B cell (primary cell): ENCODE measurements around the gene GCNT3. TPM values are rescaled to one million over a fixed set of nuclear protein-coding genes. Genes with fewer than 3 reads are reported as not detected.

Experiments
- ATAC-seq: fragments of 200-7000 bp; cut with Tn5 transposase; one replicate; pipeline ENCODE4 v1.10.0; 2021; ENCODE audit warnings: low read depth, mild to moderate bottlenecking, moderate number of reproducible peaks, moderate library complexity
- CTCF ChIA-PET: fragments of 350-600 bp; sonication (Branson Sonifier 250); formaldehyde crosslinking; loops from one replicate; lab custom pipeline; 2021; ENCODE audit warnings: antibody characterized with exemption, inconsistent platforms; lab: Charles Lee
- POLR2A ChIA-PET: fragments of 350-600 bp; sonication (Branson Sonifier 250); formaldehyde crosslinking; loops from one replicate; lab custom pipeline; 2021; ENCODE audit warnings: antibody characterized with exemption; lab: Charles Lee
- DNase-seq: peaks from one replicate; pipeline ENCODE4 v3.0.0; 2013
- H2AFZ ChIP-seq: 2 replicates; pipeline ENCODE4 v1.6.1; 2012; ENCODE audit warnings: mild to moderate bottlenecking, low read depth, low read length; ENCODE audit not compliant: insufficient read depth, poor library complexity, severe bottlenecking
- H3K27ac ChIP-seq, 2 donors: 1 replicate in 1 of 2; 2 replicates in 1 of 2; pipeline ENCODE4 v1.5.1; 2012 to 2013; ENCODE audit warnings: low read length in 2 of 2, mild to moderate bottlenecking in 2 of 2, moderate library complexity in 1 of 2
- H3K27me3 ChIP-seq, 4 experiments: fragments of 200-600 bp in 1 of 4; sonication (generic) in 1 of 4; replicated peaks in 1 of 4; 1 replicate in 2 of 4; 2 replicates in 2 of 4; pipeline versions ENCODE4 v1.6.1 to v1.7.0; 2013 to 2016; ENCODE audit warnings: low read length in 3 of 4, mild to moderate bottlenecking in 2 of 4, mixed read lengths in 1 of 4, moderate library complexity in 1 of 4; ENCODE audit not compliant: insufficient read depth in 4 of 4, control insufficient read depth in 3 of 4; ENCODE audit errors: control extremely low read depth in 1 of 4
- H3K36me3 ChIP-seq, 2 experiments: replicated peaks in 1 of 2; 1 replicate in 1 of 2; 2 replicates in 1 of 2; pipeline versions ENCODE4 v1.6.1 to v1.7.1; 2013; ENCODE audit warnings: low read length in 1 of 2; ENCODE audit not compliant: insufficient read depth in 2 of 2, control insufficient read depth in 1 of 2; ENCODE audit errors: control extremely low read depth in 1 of 2, extremely low read depth in 1 of 2
- H3K4me1 ChIP-seq, 2 donors: fragments of 200-600 bp in 1 of 2; sonication (generic) in 1 of 2; 1 replicate in 1 of 2; 2 replicates in 1 of 2; pipeline versions ENCODE4 v1.5.1 to v1.6.1; 2013 to 2017; ENCODE audit warnings: low read length in 2 of 2; ENCODE audit not compliant: control insufficient read depth in 2 of 2, insufficient read depth in 2 of 2
- H3K4me2 ChIP-seq: replicated peaks from 2 replicates; pipeline ENCODE3; 2012; ENCODE audit warnings: mild to moderate bottlenecking, low read depth, low read length; ENCODE audit not compliant: poor library complexity, severe bottlenecking
- H3K4me3 ChIP-seq, 5 experiments: fragments of 200-600 bp in 1 of 5; sonication (generic) in 1 of 5; 1 replicate in 3 of 5; 2 replicates in 2 of 5; pipeline versions ENCODE4 v1.5.1 to v1.7.0; 2011 to 2016; ENCODE audit warnings: low read length in 4 of 5, mild to moderate bottlenecking in 4 of 5, low read depth in 2 of 5, control low read depth in 1 of 5, moderate library complexity in 1 of 5; ENCODE audit not compliant: insufficient read depth in 1 of 5; ENCODE audit errors: control extremely low read depth in 1 of 5, extremely low read depth in 1 of 5
- H3K79me2 ChIP-seq: fragments of 200-600 bp; sonication (generic); one replicate; pipeline ENCODE4 v1.6.0; 2016; ENCODE audit warnings: low read length; ENCODE audit not compliant: control insufficient read depth, insufficient read depth
- H3K9ac ChIP-seq: fragments of 200-600 bp; sonication (generic); 2 replicates; pipeline ENCODE4 v1.6.1; 2017; ENCODE audit warnings: mild to moderate bottlenecking, low read length, moderate library complexity
- H3K9me3 ChIP-seq, 3 donors: one replicate each; pipeline versions ENCODE4 v1.6.1 to v1.7.1; 2013; ENCODE audit warnings: low read length in 2 of 3; ENCODE audit not compliant: control insufficient read depth in 2 of 3, insufficient read depth in 1 of 3; ENCODE audit errors: control extremely low read depth in 1 of 3
- H4K20me1 ChIP-seq: 2 replicates; pipeline ENCODE4 v1.6.0; 2012; ENCODE audit warnings: mild to moderate bottlenecking, low read length; ENCODE audit not compliant: insufficient read depth, control insufficient read depth, poor library complexity, severe bottlenecking
- H3K27ac Mint-ChIP-seq: one replicate; pipeline ENCODE4 v1.8.0; 2021; ENCODE audit warnings: mixed read lengths
- H3K27me3 Mint-ChIP-seq: one replicate; pipeline ENCODE4 v1.8.0; 2021; ENCODE audit warnings: mixed read lengths
- H3K4me1 Mint-ChIP-seq: one replicate; pipeline ENCODE4 v1.8.0; 2021; ENCODE audit warnings: mixed read lengths
- H3K4me3 Mint-ChIP-seq: one replicate; pipeline ENCODE4 v1.8.0; 2021; ENCODE audit warnings: mixed read lengths
- H3K9me3 Mint-ChIP-seq: one replicate; pipeline ENCODE4 v1.8.0; 2022; ENCODE audit warnings: mixed read lengths; ENCODE audit not compliant: insufficient read depth
- EZH2 ChIP-seq: IDR thresholded peaks from 2 replicates; pipeline ENCODE4 v1.6.1; 2012; ENCODE audit warnings: borderline replicate concordance, low read depth, mild to moderate bottlenecking, moderate library complexity, low read length; ENCODE audit not compliant: insufficient read depth, poor library complexity, severe bottlenecking
- WGBS: methylation state at CpG from one replicate; pipeline ENCODE4 v1.1.5; 2013; ENCODE audit warnings: missing lambda C conversion rate; ENCODE audit not compliant: insufficient coverage; 5-methylcytosine and 5-hydroxymethylcytosine counted together
- intact Hi-C: fragments of 100-400 bp; cut with micrococcal nuclease; formaldehyde crosslinking; loops from one replicate; pipeline ENCODE4 v1.10.0; 2022
- polyA plus RNA-seq: library from polyadenylated mRNA; depleted of rRNA; stranded (reverse); fragments of >200 nt; gene quantifications from 2 replicates; pipeline ENCODE4 v1.2.3, GENCODE V29; 2012
- total RNA-seq, 2 donors: library from RNA; stranded (reverse); fragments of 120-200 nt in 1 of 2; gene quantifications; 1 replicate in 1 of 2; 2 replicates in 1 of 2; pipeline versions ENCODE4 v1.2.3 to v1.2.4, GENCODE V29; 2013 to 2022
- TF ChIP-seq, protein P1 (sequence below): fragments of 200-600 bp; IDR thresholded peaks from one replicate; pipeline ENCODE4 v1.8.0; 2022; ENCODE audit warnings: antibody characterized with exemption, mild to moderate bottlenecking

The GCNT3 gene
- total and polyA plus RNA-seq, 2 donors (not counting 1 experiment from before 2014, with no cell fraction given), result not detected

DNA sequence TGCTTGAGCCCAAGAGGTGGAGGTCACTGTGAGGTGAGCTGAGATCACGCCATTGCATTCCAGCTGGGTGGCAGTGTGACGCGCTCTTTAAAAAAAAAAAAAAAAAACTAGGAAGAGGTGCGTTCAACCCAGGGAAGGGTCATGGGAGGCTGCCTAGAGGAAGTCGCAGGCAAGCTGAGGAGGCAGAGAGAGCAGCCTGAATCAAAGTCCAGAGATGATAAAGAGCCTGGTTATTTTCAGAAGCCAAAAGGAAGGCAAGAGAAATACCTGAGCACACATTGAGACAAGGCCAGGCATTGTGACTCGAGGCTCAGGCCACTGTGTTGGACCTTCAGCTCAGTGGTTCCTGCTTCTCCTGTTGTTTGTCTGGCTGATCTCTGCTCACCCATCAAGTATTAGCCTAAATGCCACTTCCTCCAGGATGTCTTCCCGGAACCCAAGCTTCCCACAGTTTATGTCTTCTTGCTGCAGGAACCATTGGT lies 16.1 kb upstream of the GCNT3 start:
- Histone ChIP-seq H3K27ac (no peak overlapping the region), H4K20me1 (no peaks in the 10 kb centered on the region), H3K27me3 (no peaks in the 10 kb centered on the region), H3K9ac (no peak overlapping the region), H3K79me2 (no peaks in the 10 kb centered on the region), H3K9me3 (no peaks in the 10 kb centered on the region), H3K4me2 (no peak overlapping the region), H3K4me3 (no peak overlapping the region), H3K4me1 (no peaks in the 10 kb centered on the region), H2AFZ (no peak overlapping the region), H3K36me3 (no peaks in the 10 kb centered on the region)
- TF ChIP-seq, protein P1, sequence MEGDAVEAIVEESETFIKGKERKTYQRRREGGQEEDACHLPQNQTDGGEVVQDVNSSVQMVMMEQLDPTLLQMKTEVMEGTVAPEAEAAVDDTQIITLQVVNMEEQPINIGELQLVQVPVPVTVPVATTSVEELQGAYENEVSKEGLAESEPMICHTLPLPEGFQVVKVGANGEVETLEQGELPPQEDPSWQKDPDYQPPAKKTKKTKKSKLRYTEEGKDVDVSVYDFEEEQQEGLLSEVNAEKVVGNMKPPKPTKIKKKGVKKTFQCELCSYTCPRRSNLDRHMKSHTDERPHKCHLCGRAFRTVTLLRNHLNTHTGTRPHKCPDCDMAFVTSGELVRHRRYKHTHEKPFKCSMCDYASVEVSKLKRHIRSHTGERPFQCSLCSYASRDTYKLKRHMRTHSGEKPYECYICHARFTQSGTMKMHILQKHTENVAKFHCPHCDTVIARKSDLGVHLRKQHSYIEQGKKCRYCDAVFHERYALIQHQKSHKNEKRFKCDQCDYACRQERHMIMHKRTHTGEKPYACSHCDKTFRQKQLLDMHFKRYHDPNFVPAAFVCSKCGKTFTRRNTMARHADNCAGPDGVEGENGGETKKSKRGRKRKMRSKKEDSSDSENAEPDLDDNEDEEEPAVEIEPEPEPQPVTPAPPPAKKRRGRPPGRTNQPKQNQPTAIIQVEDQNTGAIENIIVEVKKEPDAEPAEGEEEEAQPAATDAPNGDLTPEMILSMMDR, result no peak
- no peak for TF ChIP-seq EZH2
- peaks cover 8% of the 10 kb centered on the region for H3K27me3 Mint-ChIP-seq
- no peak overlapping the region for H3K27ac Mint-ChIP-seq
- 97% methylated on average over 6 of the region's 7 CpGs for WGBS
- ATAC-seq (no peak), DNase-seq (no peak)
- no peak overlapping the region for H3K4me3 Mint-ChIP-seq
- intact Hi-C loops, result no loop called here
- ChIA-PET CTCF (interaction anchor here (1.3 kb wide), 1 partner anchor 12 kb away, joined by 4 read pairs; no protein-coding TSS in a partner anchor), POLR2A (no interaction called here)
- peaks cover 4% of the 10 kb centered on the region for H3K4me1 Mint-ChIP-seq
- H3K9me3 Mint-ChIP-seq, result no peaks in the 10 kb centered on the region

DNA sequence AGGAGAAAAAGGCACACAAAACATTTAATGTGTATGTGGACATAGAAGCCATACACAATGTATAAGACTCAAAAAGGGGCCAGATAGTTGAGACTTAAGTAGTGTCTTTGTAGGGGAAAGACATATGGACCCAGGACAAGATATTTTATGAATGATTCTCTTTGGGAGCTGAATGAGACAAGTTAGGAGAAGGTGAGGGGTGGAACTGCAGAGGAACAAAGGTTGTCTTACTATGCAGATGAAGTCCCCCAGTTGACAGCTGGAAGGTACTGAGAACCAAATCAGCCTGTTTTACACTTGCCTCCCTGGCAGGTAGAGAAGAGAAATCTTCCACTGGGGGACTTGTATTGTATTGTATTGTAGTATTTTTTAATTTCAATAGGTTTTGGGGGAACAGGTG lies 14.9 kb upstream of the GCNT3 start:
- Histone ChIP-seq H2AFZ (no peak overlapping the region), H3K36me3 (no peaks in the 10 kb centered on the region), H3K4me2 (no peak overlapping the region), H3K4me1 (no peaks in the 10 kb centered on the region), H3K9ac (no peak overlapping the region), H3K9me3 (peaks cover 0 to 4% (median 2%) of the 10 kb centered on the region in 3 donors), H3K79me2 (no peaks in the 10 kb centered on the region), H4K20me1 (no peaks in the 10 kb centered on the region), H3K27ac (no peak overlapping the region), H3K27me3 (peaks cover 0 to 2% (median under 1%) of the 10 kb centered on the region in 4 experiments), H3K4me3 (no peak overlapping the region)
- POLR2A ChIA-PET, result no interaction called here
- TF ChIP-seq, protein P1, result no peak
- no peak for TF ChIP-seq EZH2
- intact Hi-C loops, result no loop called here
- DNase-seq (no peak), ATAC-seq (no peak)
- no peak overlapping the region for H3K4me3 Mint-ChIP-seq
- no peaks in the 10 kb centered on the region for H3K9me3 Mint-ChIP-seq
- CTCF ChIA-PET, result no interaction called here
- H3K27me3 Mint-ChIP-seq, result peaks cover 14% of the 10 kb centered on the region
- no peaks in the 10 kb centered on the region for H3K4me1 Mint-ChIP-seq
- no peak overlapping the region for H3K27ac Mint-ChIP-seq
